GM18861 (cell line): ENCODE measurements around the gene P4HB.

Experiments used
- ATAC-seq: cut with Tn5 transposase; IDR thresholded peaks from one replicate; pipeline ENCODE4 v1.9.1; 2021; ENCODE audit not compliant: unreplicated experiment

P4HB gene

GRCh38 chr17:81859906-81860755, at the start of gene P4HB:
Gene P4HB (minus strand): TSS chr17:81860535. CDS start chr17:81860471, 64 bp downstream.
- no peak for ATAC-seq

GRCh38 chr17:81909231-81909630, 48.9 kb upstream of the P4HB start:
- ATAC-seq, result no peak

- ATAC-seq, result no peak
Observed at GRCh38 chr17:81908793-81909192, 48.5 kb upstream of the P4HB start.

- ATAC-seq, result no peak
Observed at GRCh38 chr17:81907219-81908145, 47.1 kb upstream of the P4HB start.

- ATAC-seq, result no peak
Observed at GRCh38 chr17:81906476-81907218, 46.3 kb upstream of the P4HB start.

- no peak for ATAC-seq
Observed at GRCh38 chr17:81905993-81906392, 45.7 kb upstream of the P4HB start.

GRCh38 chr17:81905424-81905875, 45.1 kb upstream of the P4HB start:
- no peak for ATAC-seq

- ATAC-seq, result no peak
Observed at GRCh38 chr17:81904600-81905423, 44.5 kb upstream of the P4HB start.

GRCh38 chr17:81903896-81904599, 43.7 kb upstream of the P4HB start:
- no peak for ATAC-seq

- no peak for ATAC-seq
Observed at GRCh38 chr17:81903415-81903831, 43.1 kb upstream of the P4HB start.

- no peak for ATAC-seq
Observed at GRCh38 chr17:81902653-81903414, 42.5 kb upstream of the P4HB start.

- ATAC-seq, result no peak
Observed at GRCh38 chr17:81902023-81902652, 41.8 kb upstream of the P4HB start, which contains the start of gene NPB. Gene NPB (plus strand): TSS chr17:81902238. CDS start chr17:81902278, 40 bp downstream.

GRCh38 chr17:81901167-81902022, 41.1 kb upstream of the P4HB start:
- ATAC-seq, result no peak

- ATAC-seq, result no peak
Observed at GRCh38 chr17:81900181-81900820, 40.0 kb upstream of the P4HB start.

- ATAC-seq, result no peak
Observed at GRCh38 chr17:81899514-81900166, 39.3 kb upstream of the P4HB start.

- no peak for ATAC-seq
Observed at GRCh38 chr17:81898885-81899284, 38.5 kb upstream of the P4HB start.
